IMR-90 (cell line): ENCODE results near the gene KY. TPM values are rescaled to one million over a fixed set of nuclear protein-coding genes. Genes with fewer than 3 reads are reported as not detected.

Experiments
- ATAC-seq: fragments of 200-7000 bp; cut with Tn5 transposase; 2 replicates; pipeline ENCODE4 v1.9.1; 2020; ENCODE audit warnings: low read depth, mild to moderate bottlenecking, moderate library complexity
- BruUV-seq: library from RNA; stranded (reverse); fragments of 400-500 nt; replicated peaks from 2 replicates; lab custom pipeline; 2021; lab: Mats Ljungman, UMichigan
- CTCF ChIA-PET: fragments of 300-600 bp; formaldehyde crosslinking; extraction: SDS; loops from one replicate; lab custom pipeline; 2021; ENCODE audit warnings: antibody characterized with exemption; lab: Yijun Ruan, JAX
- POLR2A ChIA-PET: fragments of 300-600 bp; sonication (Branson Sonifier 250); formaldehyde crosslinking; loops from one replicate; lab custom pipeline; 2022; ENCODE audit warnings: antibody characterized with exemption; ENCODE audit not compliant: unreplicated experiment; lab: Charles Lee
- DNase-seq: peaks from one replicate; pipeline ENCODE4 v3.0.0; 2013
- H2AFZ ChIP-seq: replicated peaks from 2 replicates; pipeline ENCODE3; 2013; ENCODE audit warnings: low read length, mild to moderate bottlenecking; ENCODE audit not compliant: poor library complexity
- H2AK5ac ChIP-seq: 2 replicates; pipeline ENCODE4 v1.6.1; 2013; ENCODE audit warnings: low read depth, low read length, inconsistent platforms
- H2AK9ac ChIP-seq: replicated peaks from 2 replicates; pipeline ENCODE3; 2013; ENCODE audit warnings: mild to moderate bottlenecking, low read depth, low read length, moderate library complexity; ENCODE audit not compliant: poor library complexity
- H2BK120ac ChIP-seq: 2 replicates; pipeline ENCODE4 v1.6.1; 2013; ENCODE audit warnings: low read depth, low read length, inconsistent platforms
- H2BK15ac ChIP-seq: 3 replicates; pipeline ENCODE4 v1.6.1; 2013; ENCODE audit warnings: low read depth, low read length, inconsistent platforms
- H2BK20ac ChIP-seq: 2 replicates; pipeline ENCODE4 v1.6.1; 2013; ENCODE audit warnings: low read depth, mild to moderate bottlenecking, inconsistent platforms, low read length, moderate library complexity
- H2BK5ac ChIP-seq: 2 replicates; pipeline ENCODE4 v1.6.1; 2013; ENCODE audit warnings: mild to moderate bottlenecking, low read depth, low read length, inconsistent platforms; ENCODE audit not compliant: poor library complexity, severe bottlenecking
- H3K14ac ChIP-seq: replicated peaks from 2 replicates; pipeline ENCODE4 v1.6.1; 2013; ENCODE audit warnings: low read depth, low read length, inconsistent platforms
- H3K18ac ChIP-seq: 2 replicates; pipeline ENCODE4 v1.6.1; 2013; ENCODE audit warnings: low read depth, low read length, control low read depth
- H3K23ac ChIP-seq: 2 replicates; pipeline ENCODE4 v1.6.1; 2013; ENCODE audit warnings: low read depth, low read length, inconsistent platforms
- H3K27ac ChIP-seq: 2 replicates; pipeline ENCODE4 v1.5.1; 2013; ENCODE audit warnings: mild to moderate bottlenecking, control low read depth, low read length; ENCODE audit not compliant: insufficient read depth
- H3K27me3 ChIP-seq: 2 replicates; pipeline ENCODE4 v1.6.1; 2013; ENCODE audit warnings: low read length; ENCODE audit not compliant: control insufficient read depth, insufficient read depth
- H3K36me3 ChIP-seq: 2 replicates; pipeline ENCODE4 v1.6.1; 2013; ENCODE audit warnings: low read length, mixed read lengths; ENCODE audit not compliant: control insufficient read depth, insufficient read depth
- H3K4ac ChIP-seq: 2 replicates; pipeline ENCODE4 v1.6.1; 2013; ENCODE audit warnings: low read depth, low read length, inconsistent platforms
- H3K4me1 ChIP-seq: 2 replicates; pipeline ENCODE4 v1.6.1; 2013; ENCODE audit warnings: low read length, mixed read lengths; ENCODE audit not compliant: control insufficient read depth, insufficient read depth
- H3K4me2 ChIP-seq: 2 replicates; pipeline ENCODE4 v1.6.1; 2013; ENCODE audit warnings: low read depth, mild to moderate bottlenecking, control low read depth, low read length, moderate library complexity
- H3K4me3 ChIP-seq: 2 replicates; pipeline ENCODE4 v1.5.1; 2013; ENCODE audit warnings: low read depth, mild to moderate bottlenecking, control low read depth, low read length, moderate library complexity; ENCODE audit not compliant: insufficient read depth
- H3K56ac ChIP-seq: 2 replicates; pipeline ENCODE4 v1.6.1; 2013; ENCODE audit warnings: low read length, inconsistent platforms; ENCODE audit not compliant: insufficient read depth; ENCODE audit errors: extremely low read depth
- H3K79me1 ChIP-seq, 2 experiments: 2 replicates each; pipeline ENCODE4 v1.6.1; 2013; ENCODE audit warnings: low read length in 2 of 2, inconsistent platforms in 1 of 2, low read depth in 1 of 2
- H3K9ac ChIP-seq: 2 replicates; pipeline ENCODE4 v1.6.1; 2013; ENCODE audit warnings: low read depth, low read length, control low read depth
- H3K9me1 ChIP-seq: 2 replicates; pipeline ENCODE4 v1.6.1; 2013; ENCODE audit warnings: low read length, inconsistent platforms; ENCODE audit not compliant: insufficient read depth
- H3K9me3 ChIP-seq: 2 replicates; pipeline ENCODE4 v1.6.1; 2013; ENCODE audit warnings: low read length; ENCODE audit not compliant: control insufficient read depth, insufficient read depth
- H4K20me1 ChIP-seq: 2 replicates; pipeline ENCODE4 v1.6.1; 2013; ENCODE audit warnings: low read length, inconsistent platforms; ENCODE audit not compliant: insufficient read depth
- H4K5ac ChIP-seq: 2 replicates; pipeline ENCODE4 v1.6.1; 2013; ENCODE audit warnings: mild to moderate bottlenecking, low read depth, low read length, control low read depth
- H4K8ac ChIP-seq, 2 experiments: 2 replicates each; pipeline ENCODE4 v1.6.1; 2013; ENCODE audit warnings: low read depth in 2 of 2, low read length in 2 of 2, control low read depth in 1 of 2, inconsistent platforms in 1 of 2
- H4K91ac ChIP-seq: 2 replicates; pipeline ENCODE4 v1.6.1; 2013; ENCODE audit warnings: low read depth, low read length, inconsistent platforms; ENCODE audit not compliant: insufficient read depth
- CHD1 ChIP-seq: IDR thresholded peaks from 2 replicates; pipeline ENCODE4 v1.6.1; 2012; ENCODE audit warnings: low read depth, low read length, improper control_type of control experiment
- MAFK ChIP-seq: IDR thresholded peaks from 2 replicates; pipeline ENCODE4 v1.6.1; 2012; ENCODE audit warnings: low read depth, low read length, improper control_type of control experiment
- MAZ ChIP-seq: IDR thresholded peaks from 2 replicates; pipeline ENCODE4 v1.6.1; 2012; ENCODE audit warnings: low read depth, mild to moderate bottlenecking, low read length, improper control_type of control experiment, moderate library complexity, borderline replicate concordance
- MXI1 ChIP-seq: IDR thresholded peaks from 2 replicates; pipeline ENCODE4 v1.6.1; 2012; ENCODE audit warnings: low read depth, mild to moderate bottlenecking, low read length, moderate library complexity, borderline replicate concordance
- NFE2L2 ChIP-seq: fragments of 150-350 bp; IDR thresholded peaks from 2 replicates; pipeline ENCODE4 v1.6.1; 2016; ENCODE audit warnings: low read depth, mild to moderate bottlenecking, low read length
- RCOR1 ChIP-seq: IDR thresholded peaks from 2 replicates; pipeline ENCODE4 v1.6.1; 2012; ENCODE audit warnings: mild to moderate bottlenecking, low read length, improper control_type of control experiment; ENCODE audit not compliant: insufficient replicate concordance
- RFX5 ChIP-seq: IDR thresholded peaks from 2 replicates; pipeline ENCODE4 v1.8.0; 2012; ENCODE audit warnings: low read depth, mild to moderate bottlenecking, low read length, moderate library complexity
- WGBS, 2 experiments: methylation state at CpG; one replicate each; pipeline versions ENCODE4 v1.1.5 to v1.1.7; 2013; ENCODE audit warnings: missing lambda C conversion rate in 2 of 2; ENCODE audit not compliant: insufficient read length in 1 of 2; ENCODE audit errors: extremely low coverage in 2 of 2; 5-methylcytosine and 5-hydroxymethylcytosine counted together
- dilution Hi-C: fragments of 300-500 bp; cut with HindIII; formaldehyde crosslinking; loops from one replicate; pipeline ENCODE4 v1.14.3; 2018; ENCODE audit warnings: low sequenced_read_pairs; ENCODE audit not compliant: unreplicated experiment
- in situ Hi-C: fragments of 300-500 bp; cut with MboI; formaldehyde crosslinking; loops from 3 replicates; pipeline ENCODE4 v1.14.3; 2019; ENCODE audit warnings: low sequenced_read_pairs, inconsistent platforms, mixed read lengths
- intact Hi-C: fragments of 100-400 bp; cut with micrococcal nuclease; formaldehyde crosslinking; loops from 2 replicates; pipeline ENCODE4 v1.10.0; 2022
- polyA plus RNA-seq, 3 experiments: library from polyadenylated mRNA; depleted of rRNA; stranded (reverse); fragments of >200 nt; gene quantifications; 2 replicates each; pipeline ENCODE4 v1.2.3, GENCODE V29; 2012; ENCODE audit warnings: low replicate concordance in 1 of 3
- total RNA-seq: library from RNA; depleted of rRNA; stranded (reverse); fragments of >200 nt; gene quantifications from 2 replicates; pipeline ENCODE4 v1.2.3, GENCODE V29; 2012
- TF ChIP-seq, protein P1 (sequence below): fragments of 150-350 bp; IDR thresholded peaks from 2 replicates; pipeline ENCODE4 v1.6.1; 2016; ENCODE audit warnings: low read depth, mild to moderate bottlenecking, low read length, moderate library complexity, borderline replicate concordance

The KY gene
- total and polyA plus RNA-seq, 2 of the 4 experiments (the other 2 are of a cell fraction), result under 0.01 to 0.09 TPM

DNA sequence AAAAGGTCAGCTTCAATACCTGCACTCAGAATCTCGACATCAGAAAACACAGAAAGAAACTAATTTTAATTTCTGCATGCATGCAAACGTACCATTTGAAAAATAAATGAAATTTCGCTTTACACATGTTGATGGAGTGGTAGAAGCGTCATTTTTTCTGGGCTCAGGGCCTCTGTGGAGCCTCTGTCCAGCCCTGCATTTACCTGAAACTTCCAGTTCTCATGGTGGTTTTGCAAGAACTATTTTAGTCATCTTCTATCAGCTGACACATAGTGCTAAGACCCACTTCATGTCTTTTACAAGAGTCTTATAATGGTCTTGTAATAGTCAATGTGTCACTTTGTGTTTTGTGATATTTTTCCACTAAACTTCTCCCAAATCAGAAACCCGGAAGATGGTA is 5.3 kb downstream of the KY start:
- Histone ChIP-seq H3K4ac (no peak overlapping the region), H3K9me1 (no peaks in the 10 kb centered on the region; the same call in 1 of the 2 replicates), H3K27ac (no peak overlapping the region), H3K27me3 (peaks cover 25% of the 10 kb centered on the region), H3K4me1 (no peaks in the 10 kb centered on the region), H3K18ac (no peak overlapping the region), H2AK9ac (no peak overlapping the region), H3K36me3 (no peaks in the 10 kb centered on the region), H3K14ac (no peak overlapping the region), H4K20me1 (no peaks in the 10 kb centered on the region), H3K9me3 (no peaks in the 10 kb centered on the region), H2AK5ac (no peak overlapping the region), H3K4me3 (no peak overlapping the region), H4K5ac (no peak overlapping the region), H2AFZ (no peak overlapping the region), H3K9ac (no peak overlapping the region), H3K4me2 (no peak overlapping the region), H4K91ac (no peak overlapping the region), H4K8ac (no peak overlapping the region), H3K79me1 (no peaks in the 10 kb centered on the region), H3K56ac (no peak overlapping the region), H2BK120ac (no peak overlapping the region), H2BK15ac (no peak overlapping the region), H2BK5ac (no peak overlapping the region), H3K23ac (no peak overlapping the region), H2BK20ac (no peak overlapping the region)
- dilution Hi-C loops, result no loop called here
- ChIA-PET CTCF (no interaction called here), POLR2A (no interaction called here)
- no TSS peak for BruUV-seq
- intact Hi-C loops, result no loop called here
- no peak for DNase-seq
- in situ Hi-C loops, result no loop called here
- no CpG with 5 or more reads among the region's 5 CpGs for WGBS, 2 experiments
- no peak for ATAC-seq
- no peak for TF ChIP-seq RFX5
- TF ChIP-seq MAFK, result no peak
- TF ChIP-seq CHD1, result no peak
- no peak for TF ChIP-seq NFE2L2
- TF ChIP-seq RCOR1, result no peak
- TF ChIP-seq MAZ, result no peak
- TF ChIP-seq MXI1, result no peak
- TF ChIP-seq, protein P1, sequence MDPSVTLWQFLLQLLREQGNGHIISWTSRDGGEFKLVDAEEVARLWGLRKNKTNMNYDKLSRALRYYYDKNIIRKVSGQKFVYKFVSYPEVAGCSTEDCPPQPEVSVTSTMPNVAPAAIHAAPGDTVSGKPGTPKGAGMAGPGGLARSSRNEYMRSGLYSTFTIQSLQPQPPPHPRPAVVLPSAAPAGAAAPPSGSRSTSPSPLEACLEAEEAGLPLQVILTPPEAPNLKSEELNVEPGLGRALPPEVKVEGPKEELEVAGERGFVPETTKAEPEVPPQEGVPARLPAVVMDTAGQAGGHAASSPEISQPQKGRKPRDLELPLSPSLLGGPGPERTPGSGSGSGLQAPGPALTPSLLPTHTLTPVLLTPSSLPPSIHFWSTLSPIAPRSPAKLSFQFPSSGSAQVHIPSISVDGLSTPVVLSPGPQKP, result no peak
